ENCODE measurements around the gene TUBB2B.

DNA sequence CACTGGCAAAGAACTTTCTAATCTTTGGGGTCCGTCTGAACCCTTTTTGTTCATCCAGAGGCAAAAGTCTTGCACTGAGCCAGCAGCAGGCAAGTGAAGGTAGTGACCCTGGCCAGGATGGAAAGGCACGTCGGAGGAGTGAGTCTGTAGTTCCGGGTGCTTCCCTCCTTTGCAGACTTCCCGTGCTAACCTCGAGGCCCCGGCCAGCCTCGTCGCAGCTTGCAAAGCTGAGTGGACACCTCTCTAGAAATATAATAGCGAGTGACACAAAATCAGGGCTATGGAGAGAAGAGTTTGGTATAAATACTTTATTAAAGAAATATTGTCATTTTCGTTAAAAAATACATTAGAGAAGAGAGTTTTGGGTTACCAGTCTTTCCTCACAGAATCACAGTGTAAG lies 41.2 kb upstream of the TUBB2B start:
- TF ChIP-seq, protein P1, sequence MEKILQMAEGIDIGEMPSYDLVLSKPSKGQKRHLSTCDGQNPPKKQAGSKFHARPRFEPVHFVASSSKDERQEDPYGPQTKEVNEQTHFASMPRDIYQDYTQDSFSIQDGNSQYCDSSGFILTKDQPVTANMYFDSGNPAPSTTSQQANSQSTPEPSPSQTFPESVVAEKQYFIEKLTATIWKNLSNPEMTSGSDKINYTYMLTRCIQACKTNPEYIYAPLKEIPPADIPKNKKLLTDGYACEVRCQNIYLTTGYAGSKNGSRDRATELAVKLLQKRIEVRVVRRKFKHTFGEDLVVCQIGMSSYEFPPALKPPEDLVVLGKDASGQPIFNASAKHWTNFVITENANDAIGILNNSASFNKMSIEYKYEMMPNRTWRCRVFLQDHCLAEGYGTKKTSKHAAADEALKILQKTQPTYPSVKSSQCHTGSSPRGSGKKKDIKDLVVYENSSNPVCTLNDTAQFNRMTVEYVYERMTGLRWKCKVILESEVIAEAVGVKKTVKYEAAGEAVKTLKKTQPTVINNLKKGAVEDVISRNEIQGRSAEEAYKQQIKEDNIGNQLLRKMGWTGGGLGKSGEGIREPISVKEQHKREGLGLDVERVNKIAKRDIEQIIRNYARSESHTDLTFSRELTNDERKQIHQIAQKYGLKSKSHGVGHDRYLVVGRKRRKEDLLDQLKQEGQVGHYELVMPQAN (IDR thresholded peaks at IDR 0.05; ENCODE audit: borderline replicate concordance) = no peak
- TF ChIP-seq EZH2 (IDR thresholded peaks at IDR 0.05; ENCODE audit: borderline replicate concordance, low read depth, low read length) (no peak), TRIM28 (IDR thresholded peaks at IDR 0.05) (no peak), MYBL2 (IDR thresholded peaks at IDR 0.05; ENCODE audit: low read depth) (no peak), MYBL2 (CRISPR knock-in tag; IDR thresholded peaks at IDR 0.05; ENCODE audit: borderline replicate concordance) (no peak)
